Left cardiac atrium (tissue), 4 donors: Measurements from ENCODE around the gene CACNA1H. TPM values are rescaled to one million over a fixed set of nuclear protein-coding genes. Genes with fewer than 3 reads are reported as not detected.
"Not testable (repeated sequence)": the region's sequence is repeated elsewhere in the genome, so short reads cannot be mapped to it uniquely, and the experiment has no call there.

Source experiments
- ATAC-seq, 2 donors: fragments of 200-7000 bp; cut with Tn5 transposase; one replicate each; pipeline ENCODE4 v1.9.1; 2020; ENCODE audit warnings: mild to moderate bottlenecking in 2 of 2, moderate library complexity in 2 of 2
- DNase-seq: peaks from one replicate; pipeline ENCODE4 v3.0.0-alpha.2; 2020
- intact Hi-C, 2 donors: fragments of 100-400 bp; cut with DNase I; formaldehyde crosslinking; loops; one replicate each; pipeline versions ENCODE4 v1.14.1 to v1.15.1; 2022 to 2023
- total RNA-seq, 2 donors: library from RNA; stranded (reverse); fragmentation: NEBNext Ultra II Directional; extraction: Animal tissue kit (Norgen Biotek cat#: 25700); gene quantifications; one replicate each; pipeline ENCODE4 v1.2.1, GENCODE V29; 2021
- donor health status: DM: no; HTN: yes; CAD: no.
- donor health status: DM: no; HTN: yes; CAD: no; lungs with severe emphysema.
- donor health status: DM: yes; HTN: yes; CAD: no.
- donor health status: Dilated cardiomyopathy.

Gene CACNA1H
- total RNA-seq, 2 donors from 2014 or later = 6.0 to 7.1 TPM

- ATAC-seq, intact Hi-C loops, DNase-seq: not testable (repeated sequence)
These were observed 45.9 kb downstream of the CACNA1H start for GRCh38 chr16:1198671-1199346.

GRCh38 chr16:1199347-1200013 is 46.6 kb downstream of the CACNA1H start:
- intact Hi-C loops = no loop called here
- DNase-seq (no peak), ATAC-seq (no peak)

- ATAC-seq (no peak), DNase-seq (no peak)
- intact Hi-C loops = no loop called here
These were observed 47.2 kb downstream of the CACNA1H start for GRCh38 chr16:1200014-1200627.

- no peak for DNase-seq
- intact Hi-C loops = no loop called here
- no peak for ATAC-seq
These were observed 48.5 kb downstream of the CACNA1H start for GRCh38 chr16:1201444-1201843.

- no peak for DNase-seq
- no peak for ATAC-seq
- intact Hi-C loops = no loop called here
These were observed 49.4 kb downstream of the CACNA1H start for GRCh38 chr16:1202274-1202673.

- ATAC-seq (no peak), DNase-seq (no peak)
- intact Hi-C loops = no loop called here
These were observed 52.0 kb downstream of the CACNA1H start for GRCh38 chr16:1204933-1205332.

- intact Hi-C loops = no loop called here
- DNase-seq (no peak), ATAC-seq (no peak)
These were observed 53.4 kb downstream of the CACNA1H start for GRCh38 chr16:1206326-1206725.

GRCh38 chr16:1206786-1207185 is 53.9 kb downstream of the CACNA1H start:
- intact Hi-C loops = no loop called here

GRCh38 chr16:1208239-1208830 is 55.4 kb downstream of the CACNA1H start:
- ATAC-seq = no peak
- intact Hi-C loops = no loop called here
- no peak for DNase-seq

More at GRCh38 chr16:1206786-1207185, 53.9 kb downstream of the CACNA1H start:
- no peak for DNase-seq
- ATAC-seq = no peak

- ATAC-seq (no peak), DNase-seq (no peak)
- intact Hi-C loops = no loop called here
These were observed 56.2 kb downstream of the CACNA1H start for GRCh38 chr16:1209081-1209480.

GRCh38 chr16:1210461-1210860 is 57.6 kb downstream of the CACNA1H start:
- ATAC-seq = no peak
- intact Hi-C loops = no loop called here

GRCh38 chr16:1211451-1212268 is 58.8 kb downstream of the CACNA1H start:
- ATAC-seq (no peak), DNase-seq (no peak)
- intact Hi-C loops = no loop called here

More at GRCh38 chr16:1210461-1210860, 57.6 kb downstream of the CACNA1H start:
- DNase-seq = no peak

- no peak for DNase-seq
- intact Hi-C loops = no loop called here
- ATAC-seq = no peak
These were observed 59.8 kb downstream of the CACNA1H start for GRCh38 chr16:1212616-1213194.

- DNase-seq = no peak
- ATAC-seq = no peak
These were observed 60.3 kb downstream of the CACNA1H start for GRCh38 chr16:1213231-1213630.

GRCh38 chr16:1213796-1214372 is 61.0 kb downstream of the CACNA1H start:
- DNase-seq (no peak), ATAC-seq (no peak)
- intact Hi-C loops = no loop called here

More at GRCh38 chr16:1213231-1213630, 60.3 kb downstream of the CACNA1H start:
- intact Hi-C loops = no loop called here

- intact Hi-C loops = no loop called here
- no peak for ATAC-seq
- no peak for DNase-seq
These were observed 61.8 kb downstream of the CACNA1H start for GRCh38 chr16:1214719-1215118.

- ATAC-seq = no peak
- intact Hi-C loops = no loop called here
- DNase-seq = no peak
These were observed 62.8 kb downstream of the CACNA1H start for GRCh38 chr16:1215574-1216295.

- intact Hi-C loops = no loop called here
- DNase-seq = no peak
- ATAC-seq = no peak
These were observed 63.4 kb downstream of the CACNA1H start for GRCh38 chr16:1216296-1216619.
